GM11168 (cell line): ENCODE data around the gene TBX4.

ENCODE experiments used
- in situ Hi-C: fragments of 300-500 bp; cut with MboI; formaldehyde crosslinking; loops from one replicate; pipeline ENCODE4 v1.12.0; 2022; ENCODE audit warnings: low sequenced_read_pairs; ENCODE audit not compliant: unreplicated experiment

The TBX4 gene

DNA sequence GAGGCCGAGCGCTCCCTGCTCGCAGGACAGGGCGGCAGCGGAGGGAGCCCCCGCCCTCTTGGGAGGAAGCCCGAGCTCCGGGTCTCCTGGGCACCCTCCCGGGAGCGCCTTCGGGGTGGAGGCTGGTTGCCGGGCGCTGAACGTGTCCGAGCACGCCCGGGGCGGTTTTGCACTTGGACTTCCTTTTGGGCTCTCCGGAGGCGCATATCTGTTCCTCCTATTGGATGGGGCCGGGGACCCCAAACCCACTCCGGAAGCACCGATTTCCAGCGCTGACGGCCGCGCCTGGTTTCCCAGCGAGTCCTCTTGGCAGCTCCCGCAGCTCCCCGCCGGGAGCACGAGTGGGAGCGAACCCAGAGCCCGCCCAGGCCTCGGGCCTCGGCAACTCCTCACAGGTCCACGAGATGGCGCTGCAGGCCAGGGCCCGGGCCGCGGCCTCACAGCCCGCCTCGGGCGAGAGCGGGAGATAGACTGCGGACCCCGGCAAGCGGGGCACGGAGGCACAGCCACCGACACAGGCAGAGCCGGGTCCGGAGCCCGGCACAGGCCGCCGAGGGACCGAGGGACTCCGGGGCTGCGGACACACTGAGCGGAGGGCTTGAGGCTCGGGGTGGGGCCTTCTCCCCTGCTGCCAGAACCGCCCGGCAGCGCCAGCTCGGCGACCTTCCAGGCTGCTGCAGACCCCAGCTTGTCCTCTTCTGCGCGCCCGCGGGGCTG, 39.9 kb upstream of the TBX4 start:
- in situ Hi-C loops: loop anchor here (10.0 kb wide), 1 partner anchor 142 kb away; no protein-coding TSS in a partner anchor

- in situ Hi-C loops: loop anchor here (10.0 kb wide), 1 partner anchor 142 kb away; no protein-coding TSS in a partner anchor
Observed at GRCh38 chr17:61412860-61413660, 39.2 kb upstream of the TBX4 start.

DNA sequence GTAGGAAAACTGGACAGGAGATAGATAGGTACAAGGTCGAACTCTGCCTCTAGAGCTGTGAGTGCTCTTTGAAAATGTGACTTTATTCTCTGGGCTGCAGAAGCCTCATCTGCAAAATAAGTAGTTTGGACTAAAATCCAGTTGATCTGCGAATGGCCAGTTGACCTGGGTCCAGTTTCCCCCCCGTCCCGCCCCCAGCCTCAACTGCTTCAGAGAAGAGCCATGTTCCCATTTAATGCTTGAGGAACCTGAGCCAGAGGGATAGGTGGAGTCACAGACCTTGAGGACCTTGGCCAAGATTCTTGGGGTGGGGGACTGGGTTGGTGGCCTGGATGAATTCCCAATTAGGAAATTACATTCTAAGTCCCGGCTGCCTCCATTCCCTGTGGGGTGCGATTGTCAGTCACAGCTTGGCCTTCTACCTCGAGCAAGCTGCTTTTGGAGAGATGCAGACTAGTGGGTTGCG, 38.5 kb upstream of the TBX4 start:
- in situ Hi-C loops: loop anchor here (10.0 kb wide), 1 partner anchor 141 kb away; no protein-coding TSS in a partner anchor

- in situ Hi-C loops: loop anchor here (10.0 kb wide), 1 partner anchor 140 kb away; no protein-coding TSS in a partner anchor
Observed at GRCh38 chr17:61414141-61414935, 37.9 kb upstream of the TBX4 start.

GRCh38 chr17:61414936-61415251, 37.3 kb upstream of the TBX4 start:
- in situ Hi-C loops: loop anchor here (10.0 kb wide), 1 partner anchor 140 kb away; no protein-coding TSS in a partner anchor

GRCh38 chr17:61415374-61416210, 36.6 kb upstream of the TBX4 start:
- in situ Hi-C loops: loop anchor here (10.0 kb wide), 1 partner anchor 139 kb away; no protein-coding TSS in a partner anchor

DNA sequence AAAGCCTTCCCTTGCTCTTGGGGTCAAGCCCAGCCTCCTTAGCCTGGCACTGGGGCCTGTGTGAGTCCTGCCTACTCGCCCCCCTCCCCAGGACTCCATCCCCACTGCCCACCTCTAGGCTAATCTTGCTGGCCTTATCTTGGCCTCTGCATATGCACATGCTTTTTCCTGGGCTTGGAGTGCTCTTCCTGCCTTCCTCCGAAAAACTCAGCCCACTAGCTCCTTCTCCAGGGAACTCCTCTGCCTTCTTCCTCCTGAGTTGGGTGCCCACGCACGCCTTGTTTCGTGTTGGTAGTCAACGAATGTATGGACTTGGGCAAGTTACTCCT, 36.0 kb upstream of the TBX4 start:
- in situ Hi-C loops: loop anchor here (10.0 kb wide), 1 partner anchor 139 kb away; no protein-coding TSS in a partner anchor

GRCh38 chr17:61416540-61417363, 35.5 kb upstream of the TBX4 start:
- in situ Hi-C loops: loop anchor here (10.0 kb wide), 1 partner anchor 138 kb away; no protein-coding TSS in a partner anchor

- in situ Hi-C loops: loop anchor here (10.0 kb wide), 1 partner anchor 136 kb away; no protein-coding TSS in a partner anchor
Observed at GRCh38 chr17:61418449-61418848, 33.8 kb upstream of the TBX4 start.

- in situ Hi-C loops: loop anchor here (10.0 kb wide), 1 partner anchor 135 kb away; no protein-coding TSS in a partner anchor
Observed at GRCh38 chr17:61419496-61420046, 32.7 kb upstream of the TBX4 start.

GRCh38 chr17:61420052-61420451, 32.2 kb upstream of the TBX4 start:
- in situ Hi-C loops: no loop called here

DNA sequence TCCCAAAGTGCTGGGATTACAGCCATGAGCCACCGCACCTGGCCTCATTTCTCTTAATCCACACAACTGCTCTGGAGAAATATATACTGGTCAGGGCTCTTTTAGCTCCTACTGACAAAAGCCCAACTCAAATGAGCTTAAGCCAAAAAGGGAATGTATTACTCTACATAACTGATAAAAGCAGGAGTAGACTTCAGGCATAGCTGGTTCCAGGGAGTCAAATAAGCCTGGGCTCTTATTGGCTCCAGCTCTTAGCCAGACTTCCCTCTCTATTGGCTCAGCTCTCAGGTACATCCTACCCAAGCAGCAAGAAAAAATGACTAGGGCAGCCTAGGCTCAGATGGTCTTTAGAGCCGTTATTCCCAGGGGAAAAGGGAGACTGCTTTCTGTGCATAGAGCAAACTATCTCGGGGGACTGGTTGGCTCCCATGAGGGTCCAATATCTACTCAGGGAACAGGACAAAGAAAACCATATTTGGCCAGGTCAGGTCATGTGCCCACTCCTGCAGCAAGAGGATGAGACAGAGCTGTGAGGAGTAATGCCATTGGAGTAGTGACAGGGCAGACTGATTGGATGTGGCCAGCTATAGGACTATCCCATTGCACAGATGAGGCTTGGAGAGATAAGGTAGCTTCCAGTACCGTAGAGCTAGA, 31.4 kb upstream of the TBX4 start:
- in situ Hi-C loops: no loop called here

DNA sequence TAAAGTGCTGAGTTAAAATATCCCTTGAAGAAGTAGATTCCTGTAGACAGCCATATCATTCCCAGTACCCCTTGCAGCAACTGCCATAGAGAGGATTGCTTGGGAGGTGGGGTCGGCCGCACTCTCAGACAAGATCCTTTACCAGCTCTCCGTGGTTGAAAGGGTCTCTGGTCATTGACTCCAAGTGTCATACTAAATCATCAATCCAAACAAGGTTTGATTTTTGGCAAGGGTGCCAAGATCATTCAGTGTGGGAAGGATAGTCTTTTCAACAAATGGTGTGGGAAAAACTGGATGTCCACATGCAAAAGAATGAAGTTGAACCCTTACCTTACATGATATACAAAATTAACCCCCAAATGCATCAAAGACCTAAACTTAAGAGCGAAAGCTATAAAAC, 30.8 kb upstream of the TBX4 start:
- in situ Hi-C loops: no loop called here

DNA sequence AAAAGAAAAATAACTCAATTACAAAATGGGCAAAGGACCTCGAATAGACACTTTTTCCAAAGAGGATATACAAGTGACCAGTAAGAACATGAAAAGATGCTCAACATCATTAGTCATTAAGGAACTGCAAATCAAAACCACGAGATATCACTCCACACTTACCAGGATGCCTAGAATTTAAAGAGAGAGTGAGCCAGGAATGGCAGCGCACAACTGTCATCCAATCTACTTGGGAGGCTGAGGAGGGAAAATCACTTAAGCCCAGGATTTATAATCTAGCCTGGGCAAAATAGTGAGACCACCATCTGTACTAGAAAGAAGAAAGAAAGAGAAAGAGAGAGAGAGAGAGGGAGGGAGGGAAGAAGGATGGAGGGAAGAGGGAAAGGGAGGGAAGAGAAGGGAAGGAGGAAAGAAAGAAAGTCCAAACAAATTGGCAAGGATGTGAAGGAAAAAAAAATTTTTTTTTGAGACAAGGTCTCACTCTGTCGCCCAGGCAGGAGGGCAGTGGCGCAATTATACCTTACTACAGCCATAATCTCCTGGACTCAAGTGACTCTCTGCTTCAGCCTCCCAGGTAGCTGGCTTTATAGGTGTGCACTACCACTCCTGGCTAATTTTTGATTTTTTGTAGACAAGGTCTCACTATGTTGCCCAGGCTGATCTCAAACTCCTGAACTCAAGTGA, 30.0 kb upstream of the TBX4 start:
- in situ Hi-C loops: no loop called here

DNA sequence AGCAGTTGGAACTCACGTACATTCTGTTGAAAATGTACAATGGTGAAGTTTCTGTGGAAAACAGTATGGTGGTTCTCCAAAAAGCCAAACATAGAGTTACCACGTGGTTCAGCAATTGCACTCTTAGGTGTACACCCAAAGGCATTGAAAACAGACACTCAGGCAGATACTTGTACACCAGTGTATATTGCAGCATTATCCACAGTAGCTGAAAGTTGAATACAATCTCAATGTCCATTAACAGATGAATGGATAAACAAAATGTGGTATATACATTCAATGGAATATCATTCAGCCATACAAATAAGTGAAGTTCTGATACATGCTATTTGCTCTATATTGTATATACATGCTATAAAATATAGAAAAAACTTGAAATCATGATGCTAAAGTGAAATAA, 29.4 kb upstream of the TBX4 start:
- in situ Hi-C loops: no loop called here

DNA sequence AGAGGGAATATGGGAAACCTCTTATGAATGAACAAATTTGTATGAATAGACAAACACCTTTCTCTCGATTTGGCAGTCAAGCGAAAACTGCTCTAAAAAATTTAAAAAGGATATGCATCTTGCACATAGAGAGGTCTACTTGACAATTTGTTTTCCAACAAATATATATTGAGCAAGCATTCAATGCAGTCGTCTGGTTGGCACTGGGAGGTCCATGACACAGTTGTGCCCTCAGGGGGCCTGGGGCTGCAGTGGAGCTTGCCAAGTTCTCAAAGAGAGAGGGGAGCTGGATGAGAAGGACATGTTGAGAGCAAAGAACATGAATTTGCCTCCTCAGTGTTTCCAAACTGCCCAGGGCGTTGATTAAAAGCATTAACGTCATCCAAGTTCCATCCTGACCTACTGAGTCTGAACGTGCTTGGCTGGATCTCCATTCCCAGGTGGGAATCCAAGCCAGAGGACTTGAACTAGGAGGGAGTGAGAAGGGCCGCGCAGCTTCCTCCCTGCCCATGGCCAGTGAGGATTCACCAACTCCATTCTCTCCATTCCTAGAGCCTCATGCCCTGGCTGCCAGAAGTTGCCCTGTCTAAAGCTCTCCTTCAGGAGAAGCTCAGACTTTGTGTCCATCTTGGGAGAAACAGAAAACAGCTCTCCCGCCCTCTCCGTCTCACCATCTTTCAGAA, 28.1 kb upstream of the TBX4 start:
- in situ Hi-C loops: no loop called here
